GM18517 (cell line): ENCODE measurements around the gene KCMF1.

ENCODE experiments used
- ATAC-seq: cut with Tn5 transposase; IDR thresholded peaks from one replicate; pipeline ENCODE4 v1.9.1; 2021; ENCODE audit warnings: mild to moderate bottlenecking, moderate library complexity; ENCODE audit not compliant: unreplicated experiment

Gene KCMF1

GRCh38 chr2:85076618-85077274 lies 105.8 kb downstream of the KCMF1 start:
- no peak for ATAC-seq

- ATAC-seq: no peak
Measured at GRCh38 chr2:85077859-85078419, 107.0 kb downstream of the KCMF1 start.

DNA sequence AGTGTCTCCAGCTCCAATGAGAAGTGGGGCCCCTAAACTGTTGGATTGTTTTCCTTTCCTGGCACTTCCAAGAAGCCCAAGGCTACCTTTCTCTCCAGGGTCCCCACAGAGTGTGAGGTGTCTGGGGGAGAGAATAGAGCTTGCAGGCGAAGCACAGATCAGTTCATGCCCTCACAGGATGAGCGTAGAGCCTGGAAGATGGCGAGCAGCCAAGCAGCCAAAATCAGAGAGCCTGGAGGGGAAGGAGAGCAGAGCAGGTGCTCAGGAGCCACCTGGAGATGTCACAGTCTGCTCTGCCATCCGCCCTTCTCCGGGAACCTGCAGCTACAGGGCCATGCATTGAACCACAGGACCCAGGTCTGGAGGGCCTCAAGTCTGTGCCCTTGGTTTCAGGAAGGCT lies 107.6 kb downstream of the KCMF1 start:
- no peak for ATAC-seq

GRCh38 chr2:85083092-85083491 lies 112.1 kb downstream of the KCMF1 start:
- no peak for ATAC-seq

- no peak for ATAC-seq
Measured at GRCh38 chr2:85085563-85085962, 114.6 kb downstream of the KCMF1 start.

DNA sequence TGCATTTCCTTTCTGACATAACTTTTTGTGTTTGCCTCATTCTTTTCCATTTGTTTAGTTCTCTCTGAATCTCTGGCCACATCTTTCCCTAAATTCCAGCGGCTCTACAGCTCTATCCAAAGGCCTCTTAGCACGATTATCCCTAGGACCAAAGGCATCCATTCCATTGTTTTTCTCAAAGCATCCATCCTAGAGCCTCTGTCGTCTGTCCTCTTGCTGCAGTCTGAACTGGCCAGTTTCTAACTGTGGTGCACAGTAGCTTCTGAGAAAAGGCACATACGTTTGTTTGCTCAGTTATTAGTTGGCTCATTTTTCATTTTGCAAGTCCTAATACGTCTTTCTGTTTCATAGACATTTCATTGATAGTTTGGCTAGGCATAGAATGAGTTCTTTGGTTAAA lies 116.6 kb downstream of the KCMF1 start:
- ATAC-seq: no peak

- ATAC-seq: no peak
Measured at GRCh38 chr2:85088921-85089320, 118.0 kb downstream of the KCMF1 start.

DNA sequence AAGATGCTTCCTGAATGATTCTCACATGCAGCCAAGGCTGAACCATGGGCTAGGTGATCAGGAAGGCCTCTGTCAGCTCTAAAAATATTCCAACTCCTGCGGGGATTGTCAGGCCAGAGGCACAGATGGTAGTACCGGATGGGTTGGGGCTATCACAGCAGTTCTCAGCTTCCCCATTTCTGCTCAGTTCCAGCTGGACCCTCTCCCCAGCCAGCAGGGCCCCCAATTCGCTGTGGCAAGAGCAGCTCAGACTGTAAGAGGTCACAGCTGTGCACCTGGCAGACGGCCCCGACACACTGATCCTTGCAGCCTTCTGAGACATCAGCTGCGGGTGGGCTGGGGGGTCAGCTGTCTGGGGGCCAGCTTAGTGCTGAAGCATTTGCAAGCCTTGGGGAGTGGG lies 118.6 kb downstream of the KCMF1 start:
- ATAC-seq: no peak

- no peak for ATAC-seq
Measured at GRCh38 chr2:85091838-85092237, 120.9 kb downstream of the KCMF1 start.

DNA sequence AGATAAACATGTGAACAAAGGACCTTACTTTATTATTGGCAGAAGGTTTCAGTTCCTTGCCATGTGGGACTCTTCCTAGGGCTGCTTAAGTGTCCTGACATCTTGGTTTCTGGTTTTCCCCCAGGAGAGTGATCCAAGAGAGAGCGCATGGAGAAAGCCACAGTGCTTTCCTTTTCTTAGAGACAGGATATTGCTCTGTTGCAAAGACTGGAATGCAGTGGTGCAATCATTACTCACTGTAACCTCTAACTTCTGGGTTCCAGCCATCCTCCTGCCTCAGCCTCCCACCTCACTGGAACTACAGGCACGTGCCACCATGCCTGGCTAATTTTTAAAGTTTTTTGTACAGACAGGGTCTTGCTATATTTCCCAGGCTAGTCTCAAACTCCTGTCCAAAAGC lies 124.1 kb downstream of the KCMF1 start:
- ATAC-seq: no peak

DNA sequence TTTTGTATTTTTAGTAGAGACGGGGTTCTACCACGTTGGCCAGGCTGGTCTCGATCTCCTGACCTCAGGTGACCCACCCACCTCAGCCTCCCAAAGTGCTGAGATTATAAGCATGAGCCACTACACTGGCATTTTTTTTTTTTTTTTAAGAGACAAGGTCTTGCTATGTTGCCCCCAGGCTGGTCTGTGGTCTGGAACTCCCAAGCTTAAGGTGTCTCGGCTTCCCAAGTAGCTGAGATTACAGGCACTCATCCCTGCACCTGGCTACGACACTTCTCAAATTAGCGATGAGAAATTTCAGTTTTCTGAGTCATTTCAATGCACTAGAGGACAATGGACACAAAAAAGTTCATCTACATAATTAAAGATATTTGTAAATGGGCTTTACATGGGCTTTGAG lies 125.7 kb downstream of the KCMF1 start:
- ATAC-seq: no peak

GRCh38 chr2:85104228-85104627 lies 133.3 kb downstream of the KCMF1 start:
- no peak for ATAC-seq

DNA sequence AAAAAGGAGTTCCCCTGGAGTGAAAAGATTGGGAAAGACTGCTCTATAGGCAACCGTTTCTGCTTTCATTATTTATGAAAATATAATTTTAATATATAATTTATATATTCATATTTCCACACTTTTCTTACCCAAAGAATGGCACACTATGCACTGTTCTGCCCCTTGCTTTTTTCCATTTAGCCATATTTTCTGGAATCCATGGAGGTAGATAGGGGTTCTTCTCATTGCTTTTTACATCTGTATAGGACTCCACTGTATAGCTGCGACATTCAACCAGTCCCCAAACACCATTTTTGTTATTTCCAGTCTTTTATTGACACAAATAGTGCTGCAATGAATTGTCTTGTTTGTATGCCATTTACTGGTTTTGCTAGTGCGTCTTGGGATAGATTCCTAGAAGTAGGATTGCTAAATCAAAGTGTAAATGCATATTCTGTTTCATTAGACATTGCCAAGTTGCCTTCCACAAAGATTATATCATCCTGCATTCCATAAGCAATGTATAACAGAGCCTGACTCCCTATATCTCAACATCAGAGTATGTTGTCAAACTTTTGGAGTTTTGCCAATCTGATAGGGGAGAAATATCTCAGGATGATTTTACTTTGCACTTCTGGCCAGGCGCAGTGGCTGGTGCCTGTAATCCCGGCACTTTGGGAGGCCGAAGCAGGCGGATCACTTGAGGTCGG lies 135.7 kb downstream of the KCMF1 start:
- no peak for ATAC-seq
